B cell (primary cell): ENCODE measurements around the gene ZNF516. TPM values are rescaled to one million over a fixed set of nuclear protein-coding genes. Genes with fewer than 3 reads are reported as not detected.

Source experiments
- ATAC-seq: fragments of 200-7000 bp; cut with Tn5 transposase; one replicate; pipeline ENCODE4 v1.10.0; 2021; ENCODE audit warnings: low read depth, mild to moderate bottlenecking, moderate number of reproducible peaks, moderate library complexity
- CTCF ChIA-PET: fragments of 350-600 bp; sonication (Branson Sonifier 250); formaldehyde crosslinking; loops from one replicate; lab custom pipeline; 2021; ENCODE audit warnings: antibody characterized with exemption, inconsistent platforms; lab: Charles Lee
- POLR2A ChIA-PET: fragments of 350-600 bp; sonication (Branson Sonifier 250); formaldehyde crosslinking; loops from one replicate; lab custom pipeline; 2021; ENCODE audit warnings: antibody characterized with exemption; lab: Charles Lee
- DNase-seq: peaks from one replicate; pipeline ENCODE4 v3.0.0; 2013
- H2AFZ ChIP-seq: 2 replicates; pipeline ENCODE4 v1.6.1; 2012; ENCODE audit warnings: mild to moderate bottlenecking, low read depth, low read length; ENCODE audit not compliant: insufficient read depth, poor library complexity, severe bottlenecking
- H3K27ac ChIP-seq, 2 donors: 1 replicate in 1 of 2; 2 replicates in 1 of 2; pipeline ENCODE4 v1.5.1; 2012 to 2013; ENCODE audit warnings: low read length in 2 of 2, mild to moderate bottlenecking in 2 of 2, moderate library complexity in 1 of 2
- H3K27me3 ChIP-seq, 4 experiments: fragments of 200-600 bp in 1 of 4; sonication (generic) in 1 of 4; replicated peaks in 1 of 4; 1 replicate in 2 of 4; 2 replicates in 2 of 4; pipeline versions ENCODE4 v1.6.1 to v1.7.0; 2013 to 2016; ENCODE audit warnings: low read length in 3 of 4, mild to moderate bottlenecking in 2 of 4, mixed read lengths in 1 of 4, moderate library complexity in 1 of 4; ENCODE audit not compliant: insufficient read depth in 4 of 4, control insufficient read depth in 3 of 4; ENCODE audit errors: control extremely low read depth in 1 of 4
- H3K36me3 ChIP-seq, 2 experiments: replicated peaks in 1 of 2; 1 replicate in 1 of 2; 2 replicates in 1 of 2; pipeline versions ENCODE4 v1.6.1 to v1.7.1; 2013; ENCODE audit warnings: low read length in 1 of 2; ENCODE audit not compliant: insufficient read depth in 2 of 2, control insufficient read depth in 1 of 2; ENCODE audit errors: control extremely low read depth in 1 of 2, extremely low read depth in 1 of 2
- H3K4me1 ChIP-seq, 2 donors: fragments of 200-600 bp in 1 of 2; sonication (generic) in 1 of 2; 1 replicate in 1 of 2; 2 replicates in 1 of 2; pipeline versions ENCODE4 v1.5.1 to v1.6.1; 2013 to 2017; ENCODE audit warnings: low read length in 2 of 2; ENCODE audit not compliant: control insufficient read depth in 2 of 2, insufficient read depth in 2 of 2
- H3K4me2 ChIP-seq: replicated peaks from 2 replicates; pipeline ENCODE3; 2012; ENCODE audit warnings: mild to moderate bottlenecking, low read depth, low read length; ENCODE audit not compliant: poor library complexity, severe bottlenecking
- H3K4me3 ChIP-seq, 5 experiments: fragments of 200-600 bp in 1 of 5; sonication (generic) in 1 of 5; 1 replicate in 3 of 5; 2 replicates in 2 of 5; pipeline versions ENCODE4 v1.5.1 to v1.7.0; 2011 to 2016; ENCODE audit warnings: low read length in 4 of 5, mild to moderate bottlenecking in 4 of 5, low read depth in 2 of 5, control low read depth in 1 of 5, moderate library complexity in 1 of 5; ENCODE audit not compliant: insufficient read depth in 1 of 5; ENCODE audit errors: control extremely low read depth in 1 of 5, extremely low read depth in 1 of 5
- H3K79me2 ChIP-seq: fragments of 200-600 bp; sonication (generic); one replicate; pipeline ENCODE4 v1.6.0; 2016; ENCODE audit warnings: low read length; ENCODE audit not compliant: control insufficient read depth, insufficient read depth
- H3K9ac ChIP-seq: fragments of 200-600 bp; sonication (generic); 2 replicates; pipeline ENCODE4 v1.6.1; 2017; ENCODE audit warnings: mild to moderate bottlenecking, low read length, moderate library complexity
- H3K9me3 ChIP-seq, 3 donors: one replicate each; pipeline versions ENCODE4 v1.6.1 to v1.7.1; 2013; ENCODE audit warnings: low read length in 2 of 3; ENCODE audit not compliant: control insufficient read depth in 2 of 3, insufficient read depth in 1 of 3; ENCODE audit errors: control extremely low read depth in 1 of 3
- H4K20me1 ChIP-seq: 2 replicates; pipeline ENCODE4 v1.6.0; 2012; ENCODE audit warnings: mild to moderate bottlenecking, low read length; ENCODE audit not compliant: insufficient read depth, control insufficient read depth, poor library complexity, severe bottlenecking
- H3K27ac Mint-ChIP-seq: one replicate; pipeline ENCODE4 v1.8.0; 2021; ENCODE audit warnings: mixed read lengths
- H3K27me3 Mint-ChIP-seq: one replicate; pipeline ENCODE4 v1.8.0; 2021; ENCODE audit warnings: mixed read lengths
- H3K4me1 Mint-ChIP-seq: one replicate; pipeline ENCODE4 v1.8.0; 2021; ENCODE audit warnings: mixed read lengths
- H3K4me3 Mint-ChIP-seq: one replicate; pipeline ENCODE4 v1.8.0; 2021; ENCODE audit warnings: mixed read lengths
- H3K9me3 Mint-ChIP-seq: one replicate; pipeline ENCODE4 v1.8.0; 2022; ENCODE audit warnings: mixed read lengths; ENCODE audit not compliant: insufficient read depth
- CTCF ChIP-seq: fragments of 200-600 bp; IDR thresholded peaks from one replicate; pipeline ENCODE4 v1.8.0; 2022; ENCODE audit warnings: antibody characterized with exemption, mild to moderate bottlenecking
- EZH2 ChIP-seq: IDR thresholded peaks from 2 replicates; pipeline ENCODE4 v1.6.1; 2012; ENCODE audit warnings: borderline replicate concordance, low read depth, mild to moderate bottlenecking, moderate library complexity, low read length; ENCODE audit not compliant: insufficient read depth, poor library complexity, severe bottlenecking
- WGBS: methylation state at CpG from one replicate; pipeline ENCODE4 v1.1.5; 2013; ENCODE audit warnings: missing lambda C conversion rate; ENCODE audit not compliant: insufficient coverage; 5-methylcytosine and 5-hydroxymethylcytosine counted together
- intact Hi-C: fragments of 100-400 bp; cut with micrococcal nuclease; formaldehyde crosslinking; loops from one replicate; pipeline ENCODE4 v1.10.0; 2022
- polyA plus RNA-seq: library from polyadenylated mRNA; depleted of rRNA; stranded (reverse); fragments of >200 nt; gene quantifications from 2 replicates; pipeline ENCODE4 v1.2.3, GENCODE V29; 2012
- total RNA-seq, 2 donors: library from RNA; stranded (reverse); fragments of 120-200 nt in 1 of 2; gene quantifications; 1 replicate in 1 of 2; 2 replicates in 1 of 2; pipeline versions ENCODE4 v1.2.3 to v1.2.4, GENCODE V29; 2013 to 2022

Gene ZNF516
- total and polyA plus RNA-seq, 2 donors (not counting 1 experiment from before 2014, with no cell fraction given) = 6.7 to 27.1 TPM

- H4K20me1 ChIP-seq = peaks cover 23% of the 10 kb centered on the region
Measured at GRCh38 chr18:76406791-76407190, 88.3 kb downstream of the ZNF516 start.

More at GRCh38 chr18:76406791-76407190, 88.3 kb downstream of the ZNF516 start:
- peaks cover 0 to 5% (median 0%) of the 10 kb centered on the region in 3 donors for H3K9me3 ChIP-seq
- no peak overlapping the region for H3K4me3 ChIP-seq
- ATAC-seq (no peak), DNase-seq (no peak)
- H3K27ac Mint-ChIP-seq = no peak overlapping the region
- H3K27ac ChIP-seq = no peak overlapping the region
- no peak overlapping the region for H3K4me2 ChIP-seq
- H3K27me3 ChIP-seq = no peaks in the 10 kb centered on the region
- CTCF ChIA-PET = interaction anchor here (2.4 kb wide), 1 partner anchor 302 kb away, joined by 10 read pairs; no protein-coding TSS in a partner anchor
- no peaks in the 10 kb centered on the region for H3K4me1 ChIP-seq
- H3K9ac ChIP-seq = no peak overlapping the region
- H3K4me3 Mint-ChIP-seq = no peak overlapping the region
- TF ChIP-seq EZH2 (no peak), CTCF (no peak)
- peaks cover 6% of the 10 kb centered on the region for H3K4me1 Mint-ChIP-seq
- intact Hi-C loops = no loop called here
- H2AFZ ChIP-seq = no peak overlapping the region
- POLR2A ChIA-PET = no interaction called here
- H3K36me3 ChIP-seq = no peaks in the 10 kb centered on the region
- 98% methylated on average over 14 of the region's 14 CpGs for WGBS
- no peaks in the 10 kb centered on the region for H3K9me3 Mint-ChIP-seq
- no peaks in the 10 kb centered on the region for H3K79me2 ChIP-seq
- no peaks in the 10 kb centered on the region for H3K27me3 Mint-ChIP-seq
